MV-4-11 (cell line): ENCODE measurements around the gene GAGE12G.
"Not testable (repeated sequence)": the region's sequence is repeated elsewhere in the genome, so short reads cannot be mapped to it uniquely, and the experiment has no call there.

Experiments used
- DNase-seq: peaks from one replicate; lab custom pipeline; 2025; lab: John Stamatoyannopoulos, UW

Gene GAGE12G, protein sequence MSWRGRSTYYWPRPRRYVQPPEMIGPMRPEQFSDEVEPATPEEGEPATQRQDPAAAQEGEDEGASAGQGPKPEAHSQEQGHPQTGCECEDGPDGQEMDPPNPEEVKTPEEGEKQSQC

DNA sequence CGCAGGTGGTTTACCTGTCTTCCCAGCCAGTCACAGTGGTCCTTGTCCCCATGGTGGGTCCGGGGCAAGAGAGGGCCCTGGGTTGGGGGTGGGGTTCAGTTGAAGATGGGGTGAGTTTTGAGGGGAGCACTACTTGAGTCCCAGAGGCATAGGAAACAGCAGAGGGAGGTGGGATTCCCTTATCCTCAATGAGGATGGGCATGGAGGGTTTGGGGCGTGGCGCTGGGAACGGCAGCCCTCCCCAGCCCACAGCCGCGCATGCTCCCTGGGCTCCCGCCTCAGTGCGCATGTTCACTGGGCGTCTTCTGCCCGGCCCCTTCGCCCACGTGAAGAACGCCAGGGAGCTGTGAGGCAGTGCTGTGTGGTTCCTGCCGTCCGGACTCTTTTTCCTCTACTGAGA lies at the start of gene GAGE12G:
TSS of gene GAGE12G (plus strand) at position 301 of the 400 bp plus-strand sequence. CDS start 1,155 bp downstream, outside the sequence.
- not testable (repeated sequence) for DNase-seq

DNA sequence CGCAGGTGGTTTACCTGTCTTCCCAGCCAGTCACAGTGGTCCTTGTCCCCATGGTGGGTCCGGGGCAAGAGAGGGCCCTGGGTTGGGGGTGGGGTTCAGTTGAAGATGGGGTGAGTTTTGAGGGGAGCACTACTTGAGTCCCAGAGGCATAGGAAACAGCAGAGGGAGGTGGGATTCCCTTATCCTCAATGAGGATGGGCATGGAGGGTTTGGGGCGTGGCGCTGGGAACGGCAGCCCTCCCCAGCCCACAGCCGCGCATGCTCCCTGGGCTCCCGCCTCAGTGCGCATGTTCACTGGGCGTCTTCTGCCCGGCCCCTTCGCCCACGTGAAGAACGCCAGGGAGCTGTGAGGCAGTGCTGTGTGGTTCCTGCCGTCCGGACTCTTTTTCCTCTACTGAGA lies 38.3 kb upstream of the GAGE12G start, which contains the start of gene GAGE12C:
TSS of gene GAGE12C (plus strand) at position 301 of the 400 bp plus-strand sequence. CDS start 1,155 bp downstream, outside the sequence.
- not testable (repeated sequence) for DNase-seq

DNA sequence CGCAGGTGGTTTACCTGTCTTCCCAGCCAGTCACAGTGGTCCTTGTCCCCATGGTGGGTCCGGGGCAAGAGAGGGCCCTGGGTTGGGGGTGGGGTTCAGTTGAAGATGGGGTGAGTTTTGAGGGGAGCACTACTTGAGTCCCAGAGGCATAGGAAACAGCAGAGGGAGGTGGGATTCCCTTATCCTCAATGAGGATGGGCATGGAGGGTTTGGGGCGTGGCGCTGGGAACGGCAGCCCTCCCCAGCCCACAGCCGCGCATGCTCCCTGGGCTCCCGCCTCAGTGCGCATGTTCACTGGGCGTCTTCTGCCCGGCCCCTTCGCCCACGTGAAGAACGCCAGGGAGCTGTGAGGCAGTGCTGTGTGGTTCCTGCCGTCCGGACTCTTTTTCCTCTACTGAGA lies 28.8 kb upstream of the GAGE12G start, which contains the start of gene GAGE12D:
TSS of gene GAGE12D (plus strand) at position 301 of the 400 bp plus-strand sequence. CDS start 1,155 bp downstream, outside the sequence.
- not testable (repeated sequence) for DNase-seq

DNA sequence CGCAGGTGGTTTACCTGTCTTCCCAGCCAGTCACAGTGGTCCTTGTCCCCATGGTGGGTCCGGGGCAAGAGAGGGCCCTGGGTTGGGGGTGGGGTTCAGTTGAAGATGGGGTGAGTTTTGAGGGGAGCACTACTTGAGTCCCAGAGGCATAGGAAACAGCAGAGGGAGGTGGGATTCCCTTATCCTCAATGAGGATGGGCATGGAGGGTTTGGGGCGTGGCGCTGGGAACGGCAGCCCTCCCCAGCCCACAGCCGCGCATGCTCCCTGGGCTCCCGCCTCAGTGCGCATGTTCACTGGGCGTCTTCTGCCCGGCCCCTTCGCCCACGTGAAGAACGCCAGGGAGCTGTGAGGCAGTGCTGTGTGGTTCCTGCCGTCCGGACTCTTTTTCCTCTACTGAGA lies 19.2 kb upstream of the GAGE12G start, which contains the start of gene GAGE12E:
TSS of gene GAGE12E (plus strand) at position 301 of the 400 bp plus-strand sequence. CDS start 1,155 bp downstream, outside the sequence.
- not testable (repeated sequence) for DNase-seq

DNA sequence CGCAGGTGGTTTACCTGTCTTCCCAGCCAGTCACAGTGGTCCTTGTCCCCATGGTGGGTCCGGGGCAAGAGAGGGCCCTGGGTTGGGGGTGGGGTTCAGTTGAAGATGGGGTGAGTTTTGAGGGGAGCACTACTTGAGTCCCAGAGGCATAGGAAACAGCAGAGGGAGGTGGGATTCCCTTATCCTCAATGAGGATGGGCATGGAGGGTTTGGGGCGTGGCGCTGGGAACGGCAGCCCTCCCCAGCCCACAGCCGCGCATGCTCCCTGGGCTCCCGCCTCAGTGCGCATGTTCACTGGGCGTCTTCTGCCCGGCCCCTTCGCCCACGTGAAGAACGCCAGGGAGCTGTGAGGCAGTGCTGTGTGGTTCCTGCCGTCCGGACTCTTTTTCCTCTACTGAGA lies 9.7 kb upstream of the GAGE12G start, which contains the start of gene GAGE12F:
TSS of gene GAGE12F (plus strand) at position 301 of the 400 bp plus-strand sequence. CDS start 1,155 bp downstream, outside the sequence.
- DNase-seq: not testable (repeated sequence)

DNA sequence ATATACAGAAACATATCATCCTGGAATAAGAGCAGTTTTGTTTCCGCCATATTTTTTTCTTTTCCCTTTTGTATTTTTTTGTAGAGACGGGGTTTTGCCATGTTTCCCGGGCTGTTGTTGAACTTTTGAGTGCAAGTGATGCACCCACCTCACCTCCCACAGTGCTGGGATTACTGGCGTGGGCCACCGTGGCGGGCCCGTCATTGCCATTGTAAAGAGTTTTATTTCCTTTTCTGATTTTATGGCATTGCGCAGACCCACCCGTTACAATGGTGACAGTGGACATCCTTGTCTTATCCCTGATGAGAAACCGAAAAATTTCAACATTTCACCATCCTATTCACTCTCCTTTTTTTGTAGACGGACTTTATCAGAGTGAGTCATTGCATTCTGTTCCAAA lies 1.5 kb upstream of the GAGE12G start:
- DNase-seq: not testable (repeated sequence)

DNA sequence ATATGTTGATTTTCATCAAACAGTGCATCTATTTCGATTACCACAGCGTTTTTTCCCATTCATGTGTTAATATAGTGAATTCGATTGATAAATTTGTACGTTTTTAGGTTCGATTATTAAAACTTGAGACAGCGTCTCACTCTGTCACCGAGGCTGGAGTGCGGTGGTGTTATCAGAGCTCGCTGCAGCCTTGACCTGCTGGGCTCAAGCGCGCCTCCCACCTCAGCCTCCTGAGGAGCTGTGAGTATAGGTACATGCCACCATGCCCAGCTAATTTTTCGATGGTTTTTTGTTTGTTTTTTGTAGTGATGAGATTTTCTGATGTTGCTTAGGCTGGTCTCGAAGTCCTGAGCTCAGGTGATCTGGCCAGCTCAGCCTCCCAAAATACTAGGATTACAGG lies 1.0 kb upstream of the GAGE12G start:
- not testable (repeated sequence) for DNase-seq

DNA sequence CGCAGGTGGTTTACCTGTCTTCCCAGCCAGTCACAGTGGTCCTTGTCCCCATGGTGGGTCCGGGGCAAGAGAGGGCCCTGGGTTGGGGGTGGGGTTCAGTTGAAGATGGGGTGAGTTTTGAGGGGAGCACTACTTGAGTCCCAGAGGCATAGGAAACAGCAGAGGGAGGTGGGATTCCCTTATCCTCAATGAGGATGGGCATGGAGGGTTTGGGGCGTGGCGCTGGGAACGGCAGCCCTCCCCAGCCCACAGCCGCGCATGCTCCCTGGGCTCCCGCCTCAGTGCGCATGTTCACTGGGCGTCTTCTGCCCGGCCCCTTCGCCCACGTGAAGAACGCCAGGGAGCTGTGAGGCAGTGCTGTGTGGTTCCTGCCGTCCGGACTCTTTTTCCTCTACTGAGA lies 9.4 kb downstream of the GAGE12G start, which contains the start of gene GAGE12H:
TSS of gene GAGE12H (plus strand) at position 301 of the 400 bp plus-strand sequence. CDS start 1,155 bp downstream, outside the sequence.
- DNase-seq: not testable (repeated sequence)

DNA sequence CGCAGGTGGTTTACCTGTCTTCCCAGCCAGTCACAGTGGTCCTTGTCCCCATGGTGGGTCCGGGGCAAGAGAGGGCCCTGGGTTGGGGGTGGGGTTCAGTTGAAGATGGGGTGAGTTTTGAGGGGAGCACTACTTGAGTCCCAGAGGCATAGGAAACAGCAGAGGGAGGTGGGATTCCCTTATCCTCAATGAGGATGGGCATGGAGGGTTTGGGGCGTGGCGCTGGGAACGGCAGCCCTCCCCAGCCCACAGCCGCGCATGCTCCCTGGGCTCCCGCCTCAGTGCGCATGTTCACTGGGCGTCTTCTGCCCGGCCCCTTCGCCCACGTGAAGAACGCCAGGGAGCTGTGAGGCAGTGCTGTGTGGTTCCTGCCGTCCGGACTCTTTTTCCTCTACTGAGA lies 19.0 kb downstream of the GAGE12G start, which contains the start of gene GAGE2A:
TSS of gene GAGE2A (plus strand) at position 301 of the 400 bp plus-strand sequence. CDS start 1,155 bp downstream, outside the sequence.
- DNase-seq: not testable (repeated sequence)

DNA sequence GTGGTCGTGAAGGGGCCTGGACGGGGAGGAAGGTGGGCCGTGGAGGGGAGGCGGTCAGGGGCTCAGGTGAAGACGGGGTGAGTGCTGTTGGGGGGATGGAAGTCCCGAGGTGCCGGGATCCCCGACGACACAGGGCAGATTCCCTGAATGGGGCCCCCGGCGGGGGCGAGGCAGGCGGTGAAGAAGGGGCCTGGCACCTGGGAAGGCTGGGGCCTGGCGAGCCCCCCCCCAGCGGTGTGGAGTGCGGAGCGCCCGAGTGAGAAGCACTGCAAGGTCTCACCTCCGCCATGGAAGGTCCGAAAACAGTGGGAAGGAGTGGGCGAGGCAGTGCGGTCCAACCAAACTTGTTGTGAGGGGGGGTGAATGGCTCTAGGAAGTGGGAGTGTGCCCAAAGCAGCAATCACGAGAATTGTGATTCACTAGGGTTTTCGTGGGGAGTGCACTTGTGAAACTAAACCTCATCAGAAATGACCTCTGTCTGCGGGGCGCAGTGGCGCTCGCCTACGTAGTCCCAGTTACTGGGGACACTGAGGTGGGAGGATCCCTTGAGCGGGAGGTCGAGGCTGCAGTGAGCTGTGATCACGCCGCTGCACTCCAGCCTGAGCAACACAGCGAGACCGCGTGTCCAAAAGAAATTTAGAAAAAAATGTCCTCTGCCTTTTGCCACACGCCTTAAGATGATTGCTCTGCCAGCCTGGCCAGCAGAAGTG lies 19.7 kb downstream of the GAGE12G start:
- not testable (repeated sequence) for DNase-seq

DNA sequence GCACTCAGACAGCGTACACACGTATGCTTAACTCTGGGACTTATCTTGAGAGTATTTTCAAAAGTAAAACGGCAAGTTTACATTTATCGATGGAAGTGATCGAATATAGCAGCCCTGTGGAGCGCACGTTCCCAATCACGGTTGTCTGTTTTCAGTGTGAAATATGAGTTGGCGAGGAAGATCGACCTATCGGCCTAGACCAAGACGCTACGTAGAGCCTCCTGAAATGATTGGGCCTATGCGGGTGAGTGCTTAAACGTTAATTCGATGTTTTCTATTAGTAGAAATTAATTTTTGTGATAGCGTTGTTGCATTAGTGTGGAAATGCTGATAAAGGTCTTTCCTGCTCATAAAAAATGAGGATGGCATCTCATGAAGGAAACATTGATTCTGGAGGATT lies 20.3 kb downstream of the GAGE12G start:
- DNase-seq: not testable (repeated sequence)

DNA sequence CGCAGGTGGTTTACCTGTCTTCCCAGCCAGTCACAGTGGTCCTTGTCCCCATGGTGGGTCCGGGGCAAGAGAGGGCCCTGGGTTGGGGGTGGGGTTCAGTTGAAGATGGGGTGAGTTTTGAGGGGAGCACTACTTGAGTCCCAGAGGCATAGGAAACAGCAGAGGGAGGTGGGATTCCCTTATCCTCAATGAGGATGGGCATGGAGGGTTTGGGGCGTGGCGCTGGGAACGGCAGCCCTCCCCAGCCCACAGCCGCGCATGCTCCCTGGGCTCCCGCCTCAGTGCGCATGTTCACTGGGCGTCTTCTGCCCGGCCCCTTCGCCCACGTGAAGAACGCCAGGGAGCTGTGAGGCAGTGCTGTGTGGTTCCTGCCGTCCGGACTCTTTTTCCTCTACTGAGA lies 28.5 kb downstream of the GAGE12G start, which contains the start of gene GAGE1:
TSS of gene GAGE1 (plus strand) at position 301 of the 400 bp plus-strand sequence. CDS start 1,155 bp downstream, outside the sequence.
- DNase-seq: not testable (repeated sequence)

DNA sequence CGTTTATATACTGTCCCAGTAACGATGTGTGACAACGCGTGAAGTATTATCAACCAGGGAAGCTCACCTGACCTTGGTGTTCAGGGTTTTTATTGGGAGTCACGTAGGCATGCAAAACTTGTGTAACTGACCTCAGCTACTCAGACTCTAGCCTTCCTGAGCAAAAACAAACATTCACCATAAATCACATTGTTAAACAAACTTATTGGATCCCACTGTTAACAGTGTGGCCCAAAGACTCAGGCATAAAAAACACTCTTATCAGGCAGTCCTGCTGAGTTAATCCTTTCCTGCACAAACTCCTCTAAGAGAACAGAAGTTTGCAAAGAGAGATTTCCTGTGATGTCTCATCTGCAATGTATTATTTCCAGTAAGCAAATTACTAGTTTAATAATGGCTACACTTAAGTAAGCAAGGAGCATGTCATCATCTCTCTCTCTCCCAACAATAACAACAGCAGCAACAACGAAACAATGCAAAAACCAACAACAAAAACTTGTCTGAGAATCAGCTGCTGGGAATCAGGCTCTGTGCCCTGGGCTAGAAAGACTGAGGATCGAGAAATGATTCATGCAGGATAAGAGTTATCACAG lies 40.6 kb downstream of the GAGE12G start:
- DNase-seq: no peak

DNA sequence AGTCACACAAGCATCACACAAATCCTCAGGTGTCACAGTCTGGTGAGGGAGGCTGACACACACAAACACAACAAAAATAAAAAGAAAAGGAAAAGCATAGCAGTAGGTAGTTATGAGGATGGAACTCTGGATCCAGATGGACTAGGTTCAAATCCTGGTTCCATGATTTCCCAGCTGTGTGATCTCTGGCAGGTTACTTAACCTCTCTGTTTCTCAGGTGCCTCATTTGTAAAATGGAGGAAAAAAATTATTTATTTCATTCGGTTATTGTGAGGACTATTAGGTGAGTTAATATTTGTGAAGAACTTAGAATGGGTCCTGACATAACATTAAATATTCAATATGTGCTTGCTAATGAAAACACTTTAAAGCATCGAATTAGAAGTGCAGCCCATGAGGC lies 48.4 kb downstream of the GAGE12G start:
- DNase-seq: no peak
